Heart right ventricle (tissue), 16 donors: Measurements from ENCODE around the gene GYG2. TPM values are rescaled to one million over a fixed set of nuclear protein-coding genes. Genes with fewer than 3 reads are reported as not detected.

ENCODE experiments used
- ATAC-seq, 8 donors: fragments of 200-7000 bp; cut with Tn5 transposase; one replicate each; pipeline ENCODE4 v1.9.1; 2020; ENCODE audit warnings: mild to moderate bottlenecking in 8 of 8, moderate library complexity in 8 of 8, moderate number of reproducible peaks in 1 of 8
- DNase-seq, 2 donors: peaks; one replicate each; pipeline ENCODE4 v3.0.0-alpha.2; 2020
- H3K27ac ChIP-seq, 10 donors: fragments of 200-600 bp; sonication (generic) in 2 of 10; one replicate each; pipeline versions ENCODE4 v1.5.0 to v1.8.0; 2020 to 2022; ENCODE audit warnings: mild to moderate bottlenecking in 3 of 10
- H3K27me3 ChIP-seq, 7 donors: fragments of 200-600 bp; one replicate each; pipeline ENCODE4 v1.8.0; 2021 to 2022; ENCODE audit warnings: mild to moderate bottlenecking in 2 of 7
- H3K36me3 ChIP-seq, 9 donors: fragments of 200-600 bp; sonication (generic) in 1 of 9; one replicate each; pipeline versions ENCODE4 v1.5.0 to v1.8.0; 2020 to 2022; ENCODE audit warnings: mild to moderate bottlenecking in 2 of 9
- H3K4me1 ChIP-seq, 9 donors: fragments of 200-600 bp; sonication (generic) in 1 of 9; one replicate each; pipeline versions ENCODE4 v1.5.0 to v1.8.0; 2020 to 2022; ENCODE audit warnings: mild to moderate bottlenecking in 4 of 9
- H3K4me3 ChIP-seq, 10 donors: fragments of 200-600 bp; sonication (generic) in 2 of 10; one replicate each; pipeline versions ENCODE4 v1.5.0 to v1.8.0; 2020 to 2022; ENCODE audit warnings: mild to moderate bottlenecking in 7 of 10, moderate library complexity in 2 of 10
- H3K9me3 ChIP-seq, 11 donors: fragments of 200-600 bp in 10 of 11; sonication (generic) in 2 of 11; one replicate each; pipeline versions ENCODE4 v1.5.0 to v1.8.0; 2013 to 2022; ENCODE audit warnings: mild to moderate bottlenecking in 2 of 11, control low read depth in 1 of 11, moderate library complexity in 1 of 11
- WGBS, 2 donors: extraction: QIAGEN DNeasy Blood & Tissue Kit; methylation state at CpG; one replicate each; pipeline ENCODE4 v1.1.7; 2013; ENCODE audit warnings: inconsistent platforms in 1 of 2; 5-methylcytosine and 5-hydroxymethylcytosine counted together
- intact Hi-C, 10 donors: fragments of 100-400 bp; cut with DNase I; formaldehyde crosslinking; loops; one replicate each; pipeline versions ENCODE4 v1.11.1 to v1.14.2; 2022
- polyA plus RNA-seq, 2 donors: library from polyadenylated mRNA; stranded (reverse); fragments of 200-250 nt; gene quantifications; one replicate each; pipeline ENCODE4 v1.2.3, GENCODE V29; 2013
- total RNA-seq, 10 donors: library from RNA; stranded (reverse); fragmentation: NEBNext Ultra II Directional in 3 of 10; extraction: Animal tissue kit (Norgen Biotek cat#: 25700) in 3 of 10; gene quantifications; one replicate each; pipeline versions ENCODE4 v1.2.1 to v1.2.4, GENCODE V29; 2021 to 2023
- TF ChIP-seq, protein P1 (sequence below), 9 donors: fragments of 200-600 bp; sonication (generic) in 2 of 9; IDR thresholded peaks; one replicate each; pipeline versions ENCODE4 v1.5.0 to v1.8.0; 2021 to 2022; ENCODE audit warnings: antibody characterized with exemption in 9 of 9, mild to moderate bottlenecking in 5 of 9, moderate library complexity in 1 of 9
- donor health status: Arrhythmogenic right ventricular cardiomyopathy.
- donor health status: ischemic (EF 13 %, LVEDD 7.1; RV severe dilation, severe dysfunction).
- donor health status: healthy with polysubstance abuse.
- donor health status: DM: no; HTN: yes; CAD: no.
- donor health status: DM: no; HTN: no; CAD: no.
- donor health status: ischemic (EF 25% LVEDD 6.9; RV normal size, moderate dysfunction).
- donor health status: ischemic (EF 25% LVEDD 5.7; RV mildly dilated, moderate dysfunction).
- donor health status: healthy.
- donor health status: DM: yes; HTN: yes; CAD: no.
- donor health status: Ischemic cardiomyopathy.
- donor health status: ischemic (EF 35%, LVEDD 5.7; RV mildly dilated, moderate dysfunction).
- donor health status: nonischemic (EF 11% LVEDD 7.7; RV severe dilation, severe dysfunction).
- donor health status: DM: yes; HTN: yes; CAD: no.
- donor health status: PGD.
- donor health status: ischemic (EF 29% LVEDD 5.4; RV normal size, mild dysfunction).
- donor health status: nonischemic (EF 23%, LVEDD 6.1; RV moderate dilation, normal function).

GYG2 gene
- total and polyA plus RNA-seq, 12 donors: 0.32 to 6.8 (median 1.1) TPM

- no peaks in the 10 kb centered on the region for H3K4me1 ChIP-seq
- no peaks in the 10 kb centered on the region for H3K27me3 ChIP-seq
- 95 to 96% methylated on average over 2 of the region's 2 CpGs for WGBS, 2 donors
- H3K36me3 ChIP-seq: no peaks in the 10 kb centered on the region
- H3K27ac ChIP-seq: no peak overlapping the region
- intact Hi-C loops: no loop called here
- no peak overlapping the region for H3K4me3 ChIP-seq
- no peak for DNase-seq
- no peak for ATAC-seq
- TF ChIP-seq, protein P1, sequence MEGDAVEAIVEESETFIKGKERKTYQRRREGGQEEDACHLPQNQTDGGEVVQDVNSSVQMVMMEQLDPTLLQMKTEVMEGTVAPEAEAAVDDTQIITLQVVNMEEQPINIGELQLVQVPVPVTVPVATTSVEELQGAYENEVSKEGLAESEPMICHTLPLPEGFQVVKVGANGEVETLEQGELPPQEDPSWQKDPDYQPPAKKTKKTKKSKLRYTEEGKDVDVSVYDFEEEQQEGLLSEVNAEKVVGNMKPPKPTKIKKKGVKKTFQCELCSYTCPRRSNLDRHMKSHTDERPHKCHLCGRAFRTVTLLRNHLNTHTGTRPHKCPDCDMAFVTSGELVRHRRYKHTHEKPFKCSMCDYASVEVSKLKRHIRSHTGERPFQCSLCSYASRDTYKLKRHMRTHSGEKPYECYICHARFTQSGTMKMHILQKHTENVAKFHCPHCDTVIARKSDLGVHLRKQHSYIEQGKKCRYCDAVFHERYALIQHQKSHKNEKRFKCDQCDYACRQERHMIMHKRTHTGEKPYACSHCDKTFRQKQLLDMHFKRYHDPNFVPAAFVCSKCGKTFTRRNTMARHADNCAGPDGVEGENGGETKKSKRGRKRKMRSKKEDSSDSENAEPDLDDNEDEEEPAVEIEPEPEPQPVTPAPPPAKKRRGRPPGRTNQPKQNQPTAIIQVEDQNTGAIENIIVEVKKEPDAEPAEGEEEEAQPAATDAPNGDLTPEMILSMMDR (IDR thresholded peaks at IDR 0.05): no peak
- H3K9me3 ChIP-seq: peaks cover 0 to 6% (median 0%) of the 10 kb centered on the region in 11 donors
Measured at GRCh38 chrX:2855761-2856160, 27.0 kb downstream of the GYG2 start.

GRCh38 chrX:2857566-2857965, 28.8 kb downstream of the GYG2 start:
- Histone ChIP-seq H3K4me1 (no peaks in the 10 kb centered on the region), H3K9me3 (peaks cover 0 to under 1% (median 0%) of the 10 kb centered on the region in 11 donors), H3K4me3 (no peak overlapping the region), H3K27me3 (peaks cover 0 to 4% (median 0%) of the 10 kb centered on the region in 7 donors), H3K36me3 (no peaks in the 10 kb centered on the region), H3K27ac (no peak overlapping the region)
- intact Hi-C loops: no loop called here
- DNase-seq: no peak
- TF ChIP-seq, protein P1 (IDR thresholded peaks at IDR 0.05): no peak
- 82 to 83% methylated on average over 3 of the region's 3 CpGs for WGBS, 2 donors
- ATAC-seq: no peak

DNA sequence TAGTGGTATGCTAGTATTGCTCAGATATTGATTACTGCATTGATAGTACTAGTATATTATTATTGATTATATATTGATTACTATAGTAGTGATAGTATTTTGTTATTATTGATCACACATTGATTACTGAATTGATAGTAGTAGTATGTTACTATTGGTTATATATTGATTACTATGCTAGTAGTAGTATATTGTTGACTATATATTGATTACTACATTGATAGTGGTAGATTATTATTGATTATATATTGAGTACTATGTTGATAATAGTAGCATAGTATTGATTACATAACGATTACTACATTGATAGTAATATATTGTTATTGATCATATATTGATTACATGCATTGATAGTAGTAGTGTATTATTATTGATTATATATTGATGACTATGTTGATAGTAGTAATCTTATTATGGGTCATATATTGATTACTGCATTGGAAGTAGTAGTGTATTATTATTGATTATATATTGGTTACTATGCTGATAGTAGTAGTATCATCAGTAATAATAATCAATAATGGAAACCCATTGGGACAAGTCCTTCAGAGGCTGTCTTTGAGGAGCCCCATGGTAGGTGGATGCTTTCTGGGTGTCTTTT, 30.6 kb downstream of the GYG2 start:
- DNase-seq (no peak), ATAC-seq (no peak)
- TF ChIP-seq, protein P1 (IDR thresholded peaks at IDR 0.05): no peak
- H3K27ac ChIP-seq: no peak overlapping the region
- peaks cover 0 to 4% (median 0%) of the 10 kb centered on the region in 7 donors for H3K27me3 ChIP-seq
- 76 to 97% methylated on average over 1 of the region's 1 CpG for WGBS, 2 donors
- intact Hi-C loops: no loop called here
- no peaks in the 10 kb centered on the region for H3K36me3 ChIP-seq
- H3K4me1 ChIP-seq: no peaks in the 10 kb centered on the region
- H3K4me3 ChIP-seq: no peak overlapping the region
- no peaks in the 10 kb centered on the region for H3K9me3 ChIP-seq

DNA sequence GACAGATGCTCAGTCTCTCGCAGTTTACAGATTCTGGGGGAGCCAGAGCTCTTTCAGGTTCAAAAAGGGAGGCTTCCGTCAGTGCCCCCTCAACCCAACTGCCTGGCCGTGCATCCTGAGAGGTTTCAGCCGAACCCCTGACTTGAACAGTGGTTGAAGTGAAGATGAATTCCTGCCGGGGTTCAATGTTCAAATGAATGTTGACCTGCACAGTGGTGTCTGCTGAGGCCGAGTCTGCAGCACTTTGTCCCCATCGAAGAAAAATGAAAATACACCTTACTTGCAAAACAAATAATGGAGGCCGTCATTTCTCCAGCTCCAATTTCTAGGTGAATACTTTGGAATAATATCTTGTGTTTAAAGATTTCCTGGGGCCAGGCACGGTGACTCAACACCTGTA, 33.7 kb downstream of the GYG2 start:
- intact Hi-C loops: no loop called here
- 73 to 91% methylated on average over 9 of the region's 9 CpGs for WGBS, 2 donors
- DNase-seq (no peak), ATAC-seq (no peak)
- no peak overlapping the region for H3K27ac ChIP-seq
- no peaks in the 10 kb centered on the region for H3K4me1 ChIP-seq
- no peaks in the 10 kb centered on the region for H3K9me3 ChIP-seq
- H3K27me3 ChIP-seq: peaks cover 0 to 4% (median 0%) of the 10 kb centered on the region in 7 donors
- no peaks in the 10 kb centered on the region for H3K36me3 ChIP-seq
- no peak overlapping the region for H3K4me3 ChIP-seq
- TF ChIP-seq, protein P1 (IDR thresholded peaks at IDR 0.05): no peak
